GM23338 (cell line): ENCODE results near the gene PTGIS.

Source experiments
- CREB1 ChIP-seq: fragments of 250-450 bp; sonication (Bioruptor Pico); IDR thresholded peaks from 2 replicates; pipeline ENCODE4 v1.5.0; 2020; ENCODE audit warnings: low read depth, mild to moderate bottlenecking, moderate library complexity
- CTCF ChIP-seq, 2 experiments: fragments of 200-600 bp in 1 of 2; sonication (generic) in 1 of 2; conservative IDR thresholded peaks; 2 replicates each; pipeline versions ENCODE4 v1.5.1 to v1.6.1; 2016 to 2017; ENCODE audit warnings: antibody characterized with exemption in 2 of 2, low read depth in 2 of 2, mild to moderate bottlenecking in 2 of 2, moderate library complexity in 1 of 2
- EZH2 ChIP-seq: fragments of 200-600 bp; sonication (generic); IDR thresholded peaks from one replicate; pipeline ENCODE4 v1.8.0; 2017; ENCODE audit warnings: antibody characterized with exemption, mild to moderate bottlenecking, low read depth; ENCODE audit not compliant: unreplicated experiment
- EZH2phosphoT487 ChIP-seq: fragments of 200-600 bp; sonication (generic); IDR thresholded peaks from one replicate; pipeline ENCODE4 v1.8.1; 2018; ENCODE audit warnings: antibody characterized with exemption; ENCODE audit not compliant: unreplicated experiment
- NANOG ChIP-seq: IDR thresholded peaks from 2 replicates; pipeline ENCODE4 v1.6.1; 2016; ENCODE audit warnings: antibody characterized with exemption, borderline replicate concordance
- POLR2AphosphoS5 ChIP-seq: IDR thresholded peaks from 2 replicates; pipeline ENCODE4 v1.6.1; 2016; ENCODE audit warnings: antibody characterized with exemption, low read depth
- TF ChIP-seq, protein P1 (sequence below): IDR thresholded peaks from one replicate; pipeline ENCODE4 v1.6.1; 2018; ENCODE audit warnings: antibody characterized with exemption; ENCODE audit not compliant: unreplicated experiment

DNA sequence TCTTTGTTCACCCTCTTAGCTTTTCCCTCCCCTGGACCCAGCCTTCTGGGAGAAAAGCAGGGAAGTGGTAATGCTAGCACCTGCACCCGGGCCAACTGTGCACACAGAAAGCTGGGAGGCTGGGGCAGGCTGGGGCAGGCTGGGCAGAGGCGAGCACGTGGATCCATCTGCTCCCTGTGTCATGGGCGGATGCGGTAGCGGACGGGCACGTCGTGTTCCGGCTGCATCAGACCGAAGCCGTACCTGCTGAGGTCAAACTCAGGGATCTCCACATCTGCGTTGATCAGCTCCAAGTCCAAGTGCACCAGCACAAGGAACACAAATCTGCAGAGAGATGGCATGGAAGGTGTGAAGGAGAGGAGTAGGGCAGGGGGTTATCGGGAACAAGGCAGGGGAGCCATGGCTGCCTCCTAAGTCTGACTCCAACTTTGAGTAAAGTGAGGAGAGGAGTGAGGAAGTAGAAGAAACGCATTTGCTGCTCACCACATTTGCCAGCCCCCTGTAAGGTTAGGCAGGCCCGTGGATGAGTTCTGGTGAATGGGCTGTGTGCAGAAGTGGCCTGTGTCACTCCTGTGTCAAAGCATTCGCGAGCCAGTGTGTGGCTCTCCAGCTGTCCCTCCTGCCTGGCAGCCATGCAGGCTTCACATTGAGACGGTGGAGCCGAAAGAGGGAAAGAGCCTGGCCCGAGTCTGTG, 60.0 kb downstream of the PTGIS start:
- TF ChIP-seq CTCF (conservative IDR thresholded peaks at IDR 0.05; ENCODE audit: low read depth in 2 of 2), result no peak
- no peak for TF ChIP-seq CREB1 (CRISPR knock-in tag)
- TF ChIP-seq EZH2, result no peak
- no peak for TF ChIP-seq POLR2AphosphoS5
- TF ChIP-seq, protein P1, sequence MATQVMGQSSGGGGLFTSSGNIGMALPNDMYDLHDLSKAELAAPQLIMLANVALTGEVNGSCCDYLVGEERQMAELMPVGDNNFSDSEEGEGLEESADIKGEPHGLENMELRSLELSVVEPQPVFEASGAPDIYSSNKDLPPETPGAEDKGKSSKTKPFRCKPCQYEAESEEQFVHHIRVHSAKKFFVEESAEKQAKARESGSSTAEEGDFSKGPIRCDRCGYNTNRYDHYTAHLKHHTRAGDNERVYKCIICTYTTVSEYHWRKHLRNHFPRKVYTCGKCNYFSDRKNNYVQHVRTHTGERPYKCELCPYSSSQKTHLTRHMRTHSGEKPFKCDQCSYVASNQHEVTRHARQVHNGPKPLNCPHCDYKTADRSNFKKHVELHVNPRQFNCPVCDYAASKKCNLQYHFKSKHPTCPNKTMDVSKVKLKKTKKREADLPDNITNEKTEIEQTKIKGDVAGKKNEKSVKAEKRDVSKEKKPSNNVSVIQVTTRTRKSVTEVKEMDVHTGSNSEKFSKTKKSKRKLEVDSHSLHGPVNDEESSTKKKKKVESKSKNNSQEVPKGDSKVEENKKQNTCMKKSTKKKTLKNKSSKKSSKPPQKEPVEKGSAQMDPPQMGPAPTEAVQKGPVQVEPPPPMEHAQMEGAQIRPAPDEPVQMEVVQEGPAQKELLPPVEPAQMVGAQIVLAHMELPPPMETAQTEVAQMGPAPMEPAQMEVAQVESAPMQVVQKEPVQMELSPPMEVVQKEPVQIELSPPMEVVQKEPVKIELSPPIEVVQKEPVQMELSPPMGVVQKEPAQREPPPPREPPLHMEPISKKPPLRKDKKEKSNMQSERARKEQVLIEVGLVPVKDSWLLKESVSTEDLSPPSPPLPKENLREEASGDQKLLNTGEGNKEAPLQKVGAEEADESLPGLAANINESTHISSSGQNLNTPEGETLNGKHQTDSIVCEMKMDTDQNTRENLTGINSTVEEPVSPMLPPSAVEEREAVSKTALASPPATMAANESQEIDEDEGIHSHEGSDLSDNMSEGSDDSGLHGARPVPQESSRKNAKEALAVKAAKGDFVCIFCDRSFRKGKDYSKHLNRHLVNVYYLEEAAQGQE, result no peak
- no peak for TF ChIP-seq EZH2phosphoT487
- TF ChIP-seq NANOG, result no peak
